GM21381 (cell line): ENCODE data around the gene MT1M.
"Not testable (repeated sequence)": the region's sequence is repeated elsewhere in the genome, so short reads cannot be mapped to it uniquely, and the experiment has no call there.

Source experiments
- ATAC-seq: cut with Tn5 transposase; IDR thresholded peaks from one replicate; pipeline ENCODE4 v1.9.1; 2021; ENCODE audit warnings: mild to moderate bottlenecking, moderate library complexity; ENCODE audit not compliant: unreplicated experiment

MT1M gene

DNA sequence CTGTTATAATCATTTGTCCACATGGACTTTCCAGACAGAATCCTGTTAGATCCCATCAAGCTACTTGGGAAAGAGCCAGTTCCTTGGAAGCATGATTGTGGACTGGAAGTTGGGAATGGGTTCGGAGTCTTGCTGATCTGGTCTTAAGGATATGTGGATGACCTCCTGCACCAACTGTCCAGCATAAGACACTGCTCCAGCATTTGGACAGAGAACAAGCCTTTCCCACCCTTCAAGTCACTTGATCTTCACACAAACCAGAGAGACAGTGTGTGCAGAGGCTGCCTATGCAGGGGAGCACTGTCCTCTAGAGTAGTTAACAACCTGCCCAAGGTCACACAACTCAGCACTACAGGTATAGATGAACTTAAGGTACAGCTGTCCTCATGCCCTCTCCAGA is 13.4 kb downstream of the MT1M start:
- ATAC-seq: no peak

DNA sequence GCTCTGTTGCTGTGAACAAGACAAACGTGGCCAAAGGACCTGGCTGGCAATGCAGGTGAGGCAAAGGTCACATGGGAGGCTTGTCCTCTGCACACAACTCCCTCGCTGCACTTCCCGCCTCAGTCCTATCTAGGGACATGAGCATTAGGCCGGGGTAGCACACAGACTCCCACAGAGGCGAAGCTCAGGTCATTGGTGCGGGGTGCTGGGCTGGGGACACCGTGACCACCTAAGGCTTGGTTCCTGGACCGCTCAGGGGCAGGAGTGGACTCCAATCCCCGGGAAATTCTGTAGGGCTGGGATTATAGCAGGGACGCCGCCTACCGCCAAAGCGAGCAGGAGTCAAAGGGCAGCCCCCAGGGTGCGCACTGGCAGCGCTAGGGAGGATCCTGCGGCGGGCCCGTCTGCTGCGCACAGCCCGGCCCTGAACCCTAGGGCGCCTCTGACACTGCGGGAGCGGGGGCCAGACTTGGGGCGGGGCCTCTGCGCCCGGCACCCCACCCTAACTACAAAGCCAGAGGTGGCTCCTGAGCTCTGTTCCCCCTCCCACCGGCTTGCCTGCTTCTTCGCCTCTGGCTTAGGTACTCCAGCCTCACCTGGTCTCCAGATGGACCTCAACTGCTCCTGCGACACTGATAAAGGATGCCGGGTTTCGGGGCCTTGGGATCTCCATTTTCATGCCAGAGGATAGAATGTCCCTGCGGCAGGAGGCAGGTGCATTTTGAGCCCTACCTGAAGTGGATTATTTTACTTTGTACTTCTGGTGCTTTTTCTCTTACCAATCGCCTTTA is 15.4 kb downstream of the MT1M start:
- ATAC-seq: no peak

DNA sequence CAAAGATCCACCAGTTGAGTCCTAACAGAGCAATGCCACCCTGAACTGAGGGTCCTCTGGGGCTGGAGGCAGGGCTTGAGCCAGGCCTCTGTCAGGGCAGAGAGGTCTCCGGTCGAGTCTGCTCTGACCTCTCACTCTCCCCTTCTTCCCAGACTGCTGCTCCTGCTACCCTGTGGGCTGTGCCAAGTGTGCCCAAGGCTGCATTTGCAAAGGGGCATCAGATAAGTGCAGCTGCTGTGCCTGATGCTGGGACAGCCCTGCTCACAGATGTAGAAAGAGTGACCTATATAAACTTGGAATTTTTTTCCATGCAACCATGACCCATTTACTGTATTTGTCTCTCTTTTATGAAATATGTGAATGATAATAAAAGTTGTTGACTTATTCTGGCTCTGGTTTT is 16.8 kb downstream of the MT1M start:
- ATAC-seq: no peak

DNA sequence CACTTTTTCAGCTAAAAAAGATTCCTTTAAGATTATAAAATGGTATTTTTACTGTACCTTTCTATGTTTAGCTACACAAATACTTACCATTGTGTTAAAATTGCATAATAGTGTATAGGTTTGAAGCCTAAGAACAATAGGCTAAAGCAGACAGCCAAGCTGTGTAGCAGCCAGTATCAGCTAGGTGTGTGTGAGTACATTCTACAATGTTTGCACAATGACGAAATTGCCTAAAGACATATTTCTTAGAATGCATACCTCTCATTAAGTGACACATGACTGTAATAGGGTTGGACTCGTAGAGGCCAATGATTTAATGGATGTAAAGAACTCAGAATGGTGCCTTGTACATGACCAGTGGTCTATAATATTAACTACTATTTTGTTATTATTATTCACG is 17.4 kb downstream of the MT1M start:
- ATAC-seq: no peak

DNA sequence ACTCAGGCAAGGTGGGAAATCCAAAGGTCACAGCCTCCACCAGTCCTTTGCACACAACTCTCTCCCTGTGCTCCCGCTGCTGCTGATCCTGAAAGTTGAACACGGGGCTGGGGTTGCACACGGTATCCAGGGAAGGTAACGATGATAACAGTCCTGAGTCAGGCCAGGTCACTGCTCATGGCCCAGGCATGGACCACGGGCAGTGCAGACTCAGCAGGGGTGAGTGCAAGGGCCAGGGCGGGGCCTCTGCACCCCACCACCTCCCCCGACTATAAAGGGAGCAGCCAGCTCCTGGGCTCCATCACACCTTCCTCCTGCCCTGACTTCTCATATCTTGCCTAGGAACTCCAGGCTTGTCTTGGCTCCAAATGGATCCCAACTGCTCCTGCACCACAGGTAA is 19.1 kb downstream of the MT1M start, which contains the start of gene MT1B:
Gene MT1B (plus strand): TSS at position 301 of the 400 bp plus-strand sequence. CDS start 68 bp downstream, at position 369.
- no peak for ATAC-seq

DNA sequence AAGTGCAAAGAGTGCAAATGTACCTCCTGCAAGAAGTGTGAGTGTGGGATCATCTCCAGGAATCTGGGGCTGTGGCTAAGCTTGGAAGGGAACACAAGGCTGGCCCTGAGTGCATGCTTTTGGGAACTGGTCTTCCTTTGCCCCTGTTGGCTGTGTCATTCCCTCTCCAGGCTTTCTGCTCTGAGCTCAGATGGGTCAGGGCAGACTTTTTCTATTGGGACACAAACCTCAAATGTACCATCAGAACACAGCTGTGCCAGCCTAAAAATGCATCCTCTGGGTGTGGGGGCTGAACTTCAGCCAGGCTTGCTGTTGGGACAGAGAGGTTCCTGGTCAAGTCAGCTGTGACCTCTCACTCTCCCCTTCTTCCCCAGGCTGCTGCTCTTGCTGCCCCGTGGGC is 20.1 kb downstream of the MT1M start:
- ATAC-seq: no peak

DNA sequence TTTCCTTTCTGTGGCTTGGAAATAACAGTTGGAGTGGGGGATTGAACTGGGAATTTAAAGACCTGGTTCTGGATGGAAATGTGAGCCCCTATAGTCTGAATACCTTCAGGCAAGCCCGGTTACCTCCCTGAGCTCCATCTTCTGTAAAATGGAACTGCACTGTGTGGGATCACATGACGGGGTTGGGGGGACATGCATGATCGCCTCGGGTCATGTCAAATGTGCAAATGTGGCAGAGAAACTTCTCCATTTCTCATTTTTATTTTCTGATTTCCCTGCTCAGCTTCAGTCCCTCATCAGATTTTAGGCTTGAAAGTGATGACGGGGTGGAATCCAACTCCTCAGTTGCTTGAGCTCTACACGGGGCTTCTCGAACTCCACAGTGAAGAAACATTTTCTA is 20.8 kb downstream of the MT1M start:
- ATAC-seq: no peak

DNA sequence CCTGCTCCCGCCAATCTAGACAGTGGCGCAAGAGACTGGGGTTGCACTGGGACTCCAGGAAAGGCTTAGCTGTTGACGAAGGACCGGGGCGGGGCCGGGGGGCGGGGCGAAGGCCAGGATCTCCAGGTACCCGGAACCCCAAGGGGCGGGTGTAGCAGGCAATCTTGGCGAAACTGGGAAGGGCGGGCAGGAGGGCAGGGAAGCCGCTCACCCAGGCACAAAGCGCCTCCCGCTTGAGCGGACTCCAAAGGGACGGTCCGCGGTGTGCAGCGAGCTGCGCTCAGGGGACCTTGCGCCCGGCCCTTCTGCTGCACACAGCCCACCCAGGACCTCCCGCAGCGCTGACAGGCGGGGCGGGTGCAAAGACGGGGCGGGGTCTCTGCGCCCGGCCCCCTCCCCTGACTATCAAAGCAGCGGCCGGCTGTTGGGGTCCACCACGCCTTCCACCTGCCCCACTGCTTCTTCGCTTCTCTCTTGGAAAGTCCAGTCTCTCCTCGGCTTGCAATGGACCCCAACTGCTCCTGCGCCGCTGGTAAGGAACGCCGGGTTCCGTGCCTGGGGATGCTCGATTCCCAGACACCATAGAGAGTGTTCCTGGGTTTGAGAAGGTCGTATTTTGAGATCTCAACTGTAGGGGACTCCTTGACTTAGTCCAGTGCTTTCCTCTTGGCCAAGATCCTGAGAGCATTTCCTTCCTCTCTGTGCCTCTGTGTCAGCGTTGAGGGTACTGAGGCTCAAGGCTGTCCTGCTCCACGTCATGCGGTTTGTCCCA is 25.3 kb downstream of the MT1M start, which contains the start of gene MT1F:
Gene MT1F (plus strand): TSS at position 405 of the 772 bp plus-strand sequence. CDS start 100 bp downstream, at position 505.
- ATAC-seq: no peak

DNA sequence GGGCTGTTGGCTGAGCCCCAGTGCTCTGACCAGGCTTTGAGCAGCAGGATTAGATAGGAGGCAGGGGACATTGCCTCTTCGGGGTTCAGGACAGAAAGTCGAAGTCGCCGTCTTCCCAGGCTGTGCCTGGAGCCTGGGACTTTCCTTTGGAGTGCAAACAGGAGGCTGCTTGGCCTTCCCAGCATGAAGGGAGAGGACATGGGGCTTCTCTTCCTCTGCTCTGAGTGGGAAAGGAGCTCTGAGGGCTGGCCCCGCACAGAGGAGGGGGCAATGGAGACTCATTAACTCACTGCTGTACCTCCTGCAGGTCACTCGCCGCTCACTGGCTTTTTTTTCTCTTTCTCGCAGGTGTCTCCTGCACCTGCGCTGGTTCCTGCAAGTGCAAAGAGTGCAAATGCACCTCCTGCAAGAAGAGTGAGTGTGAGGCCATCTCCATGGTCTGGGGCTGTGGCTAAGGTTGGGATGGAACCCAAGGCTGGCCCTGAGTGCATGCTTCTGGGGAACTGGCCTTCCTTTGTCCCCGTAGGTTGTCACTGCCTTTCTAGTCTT is 25.9 kb downstream of the MT1M start:
- no peak for ATAC-seq

DNA sequence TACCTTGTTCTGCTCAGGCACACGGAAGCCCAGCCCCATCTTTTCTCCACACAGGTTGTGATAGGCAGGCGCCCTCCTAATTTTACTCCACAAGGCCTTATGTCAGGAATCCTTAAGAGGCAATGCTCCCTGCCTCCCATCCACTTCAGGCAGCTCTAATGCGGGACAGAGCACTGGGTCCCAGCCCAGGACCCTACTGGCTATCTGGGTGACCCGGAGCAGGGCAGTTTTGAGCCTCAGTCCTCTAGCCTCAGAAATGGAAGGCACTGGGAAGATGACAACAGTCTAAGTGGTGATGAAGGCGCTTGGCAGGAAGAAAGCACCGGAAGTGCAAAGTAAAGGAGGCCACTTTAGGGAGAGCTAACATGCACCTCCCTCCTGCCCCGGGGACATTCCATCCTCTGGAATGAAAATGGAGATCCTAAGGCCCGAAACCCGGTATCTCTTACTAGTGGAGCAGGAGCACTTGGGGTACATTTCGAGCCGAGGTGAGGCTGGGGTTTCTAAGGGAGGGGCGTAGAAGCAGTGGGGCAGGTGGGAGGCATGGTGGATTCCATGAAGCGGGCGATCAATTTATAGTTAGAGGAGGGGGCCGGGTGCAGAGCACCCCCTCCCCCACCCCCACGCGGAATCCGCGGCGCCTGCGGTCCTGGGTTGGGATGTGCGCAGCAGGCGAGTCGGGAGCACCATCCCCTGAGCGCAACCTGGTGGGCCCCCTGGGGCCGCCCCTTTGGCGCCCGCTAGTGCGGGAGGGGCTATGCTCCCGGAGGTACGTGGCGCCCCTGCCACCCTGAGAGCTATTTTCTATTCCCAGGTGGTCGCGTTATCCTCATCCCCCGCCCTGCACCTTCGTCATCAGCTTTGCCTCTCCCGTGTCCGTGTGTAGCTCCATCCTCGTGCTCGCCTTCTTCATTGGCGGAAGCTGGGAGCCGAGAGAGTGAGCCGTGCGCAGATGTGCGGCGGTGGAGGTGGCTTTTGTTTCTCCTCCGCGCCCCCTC is 30.2 kb downstream of the MT1M start:
- no peak for ATAC-seq

DNA sequence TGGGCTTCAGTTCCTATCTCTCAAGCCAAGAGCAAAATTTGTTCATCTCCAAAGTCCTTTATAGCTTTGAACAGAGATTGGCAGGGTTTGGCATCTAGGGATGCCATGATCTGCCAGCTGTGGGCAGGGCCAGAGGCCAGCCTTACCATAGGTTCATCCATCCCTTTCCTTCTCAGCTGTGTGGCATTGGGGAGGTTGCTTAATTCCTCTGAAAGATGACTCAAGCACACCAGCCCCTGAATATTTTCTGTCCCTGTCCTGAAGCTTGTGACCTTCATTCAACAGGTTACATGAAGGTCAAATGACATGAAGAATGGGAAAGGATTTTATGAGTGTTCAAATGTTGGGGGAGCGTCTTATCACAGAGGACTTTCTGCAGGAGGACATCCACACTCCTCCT is 32.0 kb downstream of the MT1M start:
- no peak for ATAC-seq

DNA sequence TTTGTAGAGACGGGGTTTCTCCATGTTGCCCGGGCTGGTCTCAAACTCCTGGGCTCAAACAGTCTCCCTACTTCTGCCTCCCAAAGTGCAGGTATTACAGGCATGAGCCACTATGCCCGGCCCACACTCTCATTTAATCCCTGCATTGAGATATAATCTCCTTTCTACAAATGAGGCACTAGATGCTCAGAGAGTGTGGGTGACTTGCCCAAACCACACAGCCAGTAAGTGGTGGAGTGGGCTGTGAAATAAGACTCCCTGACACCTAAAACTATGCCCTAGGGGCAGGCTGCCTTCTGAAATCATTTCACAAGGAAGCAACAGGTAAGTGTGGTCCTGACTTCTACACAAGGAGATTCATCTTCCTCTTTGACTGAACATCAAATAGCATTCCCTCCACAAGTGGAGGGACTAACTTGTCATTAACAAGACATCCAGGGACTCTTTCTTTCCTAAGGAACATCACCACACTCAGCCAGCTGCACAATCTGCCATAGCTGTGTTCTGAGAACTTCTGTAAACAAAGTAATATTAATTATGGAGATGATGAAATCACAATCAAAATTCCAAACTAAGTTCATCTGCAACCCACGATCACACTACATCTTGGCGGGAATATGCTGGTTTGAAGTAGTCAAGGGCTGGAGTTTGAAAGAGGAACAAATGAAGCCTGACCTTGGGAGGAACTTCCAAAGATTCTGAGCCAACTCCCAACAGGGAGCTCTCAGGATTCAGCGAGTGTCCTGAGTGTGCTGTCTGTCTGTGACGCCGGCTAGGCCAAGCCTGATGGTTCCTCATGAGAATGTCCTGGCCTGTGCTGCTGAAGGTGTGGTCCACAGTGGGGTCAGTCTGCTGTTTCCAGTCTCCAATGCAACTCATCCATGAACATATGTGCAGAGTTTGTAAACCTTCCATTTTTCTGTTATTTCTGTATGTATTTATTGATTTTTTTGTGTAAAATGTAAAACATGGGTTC is 33.1 kb downstream of the MT1M start:
- ATAC-seq: not testable (repeated sequence)

DNA sequence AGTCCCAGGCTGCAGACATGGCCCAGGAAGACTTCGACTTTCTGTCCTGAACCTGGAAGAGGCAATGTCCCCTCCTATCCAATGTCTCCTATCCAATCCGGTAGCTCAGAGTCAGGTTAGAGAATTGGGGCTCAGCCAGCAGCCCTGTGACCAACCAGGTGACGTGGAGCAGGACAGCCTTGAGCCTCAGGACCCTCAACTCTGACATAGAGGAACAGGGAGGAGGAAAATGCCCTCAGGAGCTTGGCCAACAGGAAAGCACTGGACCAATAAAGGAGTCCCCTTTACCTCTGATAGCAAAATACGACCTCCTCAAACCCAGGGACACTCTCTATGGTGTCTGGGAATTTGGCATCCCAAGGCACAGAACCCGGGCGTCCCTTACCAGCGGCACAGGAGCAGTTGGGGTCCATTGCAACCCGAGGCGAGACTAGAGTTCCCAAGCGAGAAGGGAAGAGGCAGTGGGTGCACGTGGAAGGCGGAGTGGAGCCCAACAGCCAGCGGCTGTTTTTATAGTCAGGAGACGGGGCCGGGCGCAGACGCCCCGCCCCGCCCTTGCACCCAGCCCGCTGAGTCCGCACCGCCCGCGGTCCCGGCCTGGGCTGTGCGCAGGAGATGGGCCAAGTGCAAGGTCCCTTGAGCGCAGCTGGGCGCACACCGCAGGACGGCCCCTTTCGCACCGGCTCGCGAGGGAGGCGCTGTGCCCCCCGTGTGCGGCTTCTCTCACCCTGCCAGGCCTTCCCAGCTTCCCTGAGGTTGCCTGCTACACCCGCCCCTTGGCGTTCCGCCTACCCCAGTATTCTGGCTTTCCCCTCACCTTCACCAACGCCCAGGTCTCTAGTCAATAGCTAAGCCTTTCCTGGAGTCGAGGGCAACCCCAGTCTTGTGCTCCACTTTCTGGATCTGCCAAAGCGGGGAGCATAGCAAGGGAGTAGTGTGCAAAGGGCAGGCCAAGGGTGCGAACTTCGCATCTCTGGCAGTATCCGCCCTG is 35.4 kb downstream of the MT1M start, which contains the start of gene MT1G:
Gene MT1G (minus strand): TSS at position 485 of the 991 bp plus-strand sequence. CDS start 72 bp downstream, at position 413.
- no peak for ATAC-seq

DNA sequence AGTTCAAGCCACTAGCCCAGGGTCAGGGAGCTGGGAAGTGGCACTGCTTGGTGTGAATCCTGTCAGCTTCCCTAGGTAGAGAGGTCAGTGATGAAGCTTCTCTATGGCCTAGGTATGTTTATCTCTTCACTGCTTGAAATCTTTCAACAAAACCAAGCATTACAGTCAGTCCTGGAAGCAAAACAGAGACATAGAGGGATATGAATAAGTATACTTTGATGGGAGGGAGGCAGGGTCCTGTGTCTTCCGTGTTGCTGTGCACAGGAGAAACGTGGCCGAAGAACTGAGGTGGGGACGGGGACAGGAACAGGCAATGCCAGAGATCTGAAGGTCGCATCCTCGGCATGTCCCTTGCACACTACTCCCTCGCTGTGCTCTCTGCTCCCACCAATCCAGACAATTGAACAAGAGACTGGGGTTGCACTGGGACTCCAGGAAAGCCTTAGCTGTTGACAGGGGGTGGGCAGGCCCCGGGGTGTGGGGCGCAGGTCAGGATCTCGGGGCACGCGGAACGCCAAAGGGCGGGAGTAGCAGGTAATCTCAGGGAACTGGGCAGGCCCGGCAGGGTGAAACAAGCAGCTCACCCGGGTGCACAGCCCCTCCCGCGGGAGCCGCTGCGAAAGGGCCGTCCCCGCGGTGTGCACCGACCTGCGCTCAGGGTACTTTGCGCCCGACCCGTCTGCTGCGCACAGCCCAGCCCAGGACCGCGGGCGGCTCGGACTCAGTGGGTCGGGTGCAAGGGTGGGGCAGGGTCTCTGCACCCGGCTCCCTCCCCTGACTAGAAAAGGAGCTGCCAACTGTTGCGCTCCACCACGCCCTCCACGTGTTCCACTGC is 36.8 kb downstream of the MT1M start, which contains the start of gene MT1H:
Gene MT1H (plus strand): TSS at position 810 of the 835 bp plus-strand sequence. CDS start 71 bp downstream, outside the sequence.
- ATAC-seq: no peak

DNA sequence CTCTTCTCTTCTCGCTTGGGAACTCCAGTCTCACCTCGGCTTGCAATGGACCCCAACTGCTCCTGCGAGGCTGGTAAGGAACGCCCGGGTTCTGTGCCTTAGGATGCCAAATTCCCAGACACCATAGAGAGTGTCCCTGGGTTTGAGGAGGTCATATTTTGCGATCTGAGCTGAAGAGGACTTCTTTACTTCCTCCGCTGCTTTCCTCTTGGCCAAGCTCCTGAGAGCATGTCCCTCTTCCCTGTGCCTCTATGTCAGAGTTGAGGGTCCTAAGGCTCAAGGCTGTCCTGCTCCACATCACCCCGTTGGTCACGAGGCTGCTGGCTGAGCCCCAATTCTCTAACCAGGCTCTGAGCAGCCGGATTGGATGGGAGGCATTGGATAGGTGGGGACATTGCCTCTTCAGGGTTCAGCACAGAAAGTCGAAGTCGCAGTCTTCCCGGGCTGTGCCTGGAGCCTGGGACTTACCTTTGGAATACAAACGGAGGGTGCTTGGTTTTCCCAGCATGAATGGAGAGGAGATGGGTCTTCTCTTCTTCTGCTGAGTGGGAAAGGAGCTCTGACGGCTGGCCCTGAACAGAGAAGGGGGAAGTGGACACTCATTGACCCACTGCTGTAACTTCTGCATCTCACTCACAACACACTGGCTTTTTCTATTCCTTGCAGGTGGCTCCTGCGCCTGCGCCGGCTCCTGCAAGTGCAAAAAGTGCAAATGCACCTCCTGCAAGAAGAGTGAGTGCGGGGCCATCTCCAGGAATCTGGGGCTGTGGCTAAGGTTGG is 37.6 kb downstream of the MT1M start:
- no peak for ATAC-seq

DNA sequence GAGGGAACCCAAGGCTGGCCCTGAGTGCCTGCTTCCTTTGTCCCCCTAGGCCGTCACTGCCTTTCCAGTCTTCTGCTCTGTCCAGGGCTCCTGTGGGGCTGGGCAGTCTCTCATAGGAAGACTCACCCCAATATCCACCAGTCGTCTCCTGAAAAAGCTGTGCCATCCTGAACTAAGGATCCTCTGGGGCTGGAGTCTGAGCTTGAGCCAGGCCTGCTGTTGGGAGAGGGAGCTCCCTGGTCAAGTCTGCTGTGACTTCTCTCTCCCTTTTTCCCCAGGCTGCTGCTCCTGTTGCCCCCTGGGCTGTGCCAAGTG is 38.1 kb downstream of the MT1M start:
- ATAC-seq: no peak
